ENCODE data around the gene PCMT1. TPM values are rescaled to one million over a fixed set of nuclear protein-coding genes. Genes with fewer than 3 reads are reported as not detected.

PCMT1 gene
- total RNA-seq, 3 donors from 2014 or later (not counting 1 experiment from before 2014, with no cell fraction given): 31.7 to 53.6 (median 41.5) TPM

GRCh38 chr6:149761438-149761837 is 11.9 kb downstream of the PCMT1 start:
- Histone ChIP-seq H3K4me3 (ENCODE audit: low read length) (no peak overlapping the region), H3K9me3 (ENCODE audit: control insufficient read depth, insufficient read depth, low read length) (no peaks in the 10 kb centered on the region), H3K27ac (ENCODE audit: low read length) (no peak overlapping the region), H3K36me3 (ENCODE audit: control insufficient read depth, insufficient read depth, low read length) (peaks cover 11% of the 10 kb centered on the region), H3K27me3 (ENCODE audit: control insufficient read depth, insufficient read depth, low read length) (no peaks in the 10 kb centered on the region), H3K4me1 (ENCODE audit: control insufficient read depth, insufficient read depth, low read length) (no peaks in the 10 kb centered on the region)
- peak overlapping the region; percentile 22 to 27 for H3K27ac Mint-ChIP-seq
- no peaks in the 10 kb centered on the region for H3K36me3 Mint-ChIP-seq
- no CpG with 5 or more reads among the region's 1 CpG for WGBS (ENCODE audit: insufficient coverage)
- H3K4me3 Mint-ChIP-seq: no peak overlapping the region
- no peak for DNase-seq
- intact Hi-C loops (cut with micrococcal nuclease): no loop called here
- no peaks in the 10 kb centered on the region for H3K9me3 Mint-ChIP-seq
- ATAC-seq: peak in 1 of 3 donors; percentile 82
- H3K27me3 Mint-ChIP-seq (ENCODE audit: low read depth in 2 of 2): no peaks in the 10 kb centered on the region
- no peak for TF ChIP-seq CTCF (IDR thresholded peaks at IDR 0.05)
- H3K4me1 Mint-ChIP-seq: peaks cover 8 to 23% of the 10 kb centered on the region in 2 donors

DNA sequence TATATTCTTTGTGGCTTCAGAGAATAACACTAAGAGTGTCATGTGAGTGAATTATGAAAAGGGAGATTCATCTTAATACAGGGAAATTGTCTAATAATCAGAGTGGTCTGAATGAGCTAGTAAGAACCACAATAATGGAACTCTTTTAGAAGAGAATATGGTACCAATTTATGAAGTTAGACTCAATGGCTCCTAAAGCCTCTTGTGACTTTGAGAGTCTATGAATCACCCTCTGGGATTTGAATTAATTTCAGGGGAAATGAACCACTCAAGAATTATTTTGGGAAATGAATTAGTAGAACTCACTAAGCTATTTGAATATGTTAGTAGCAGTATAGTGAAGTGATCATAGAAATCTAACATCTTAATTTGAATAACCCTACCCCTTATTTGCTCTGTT is 14.3 kb downstream of the PCMT1 start:
- Histone ChIP-seq H3K9me3 (ENCODE audit: control insufficient read depth, insufficient read depth, low read length) (no peaks in the 10 kb centered on the region), H3K36me3 (ENCODE audit: control insufficient read depth, insufficient read depth, low read length) (peaks cover 13% of the 10 kb centered on the region), H3K27ac (ENCODE audit: low read length) (no peak overlapping the region), H3K4me1 (ENCODE audit: control insufficient read depth, insufficient read depth, low read length) (no peaks in the 10 kb centered on the region), H3K27me3 (ENCODE audit: control insufficient read depth, insufficient read depth, low read length) (no peaks in the 10 kb centered on the region), H3K4me3 (ENCODE audit: low read length) (no peak overlapping the region)
- ATAC-seq: no peak
- Mint-ChIP-seq H3K4me1 (peaks cover 8 to 23% of the 10 kb centered on the region in 2 donors), H3K36me3 (no peaks in the 10 kb centered on the region), H3K27me3 (ENCODE audit: low read depth in 2 of 2) (no peaks in the 10 kb centered on the region), H3K4me3 (no peak overlapping the region), H3K9me3 (no peaks in the 10 kb centered on the region), H3K27ac (peak overlapping the region in 1 of 2 donors; percentile 25)
- DNase-seq: no peak
- no peak for TF ChIP-seq CTCF (IDR thresholded peaks at IDR 0.05)
- intact Hi-C loops (cut with micrococcal nuclease): no loop called here

DNA sequence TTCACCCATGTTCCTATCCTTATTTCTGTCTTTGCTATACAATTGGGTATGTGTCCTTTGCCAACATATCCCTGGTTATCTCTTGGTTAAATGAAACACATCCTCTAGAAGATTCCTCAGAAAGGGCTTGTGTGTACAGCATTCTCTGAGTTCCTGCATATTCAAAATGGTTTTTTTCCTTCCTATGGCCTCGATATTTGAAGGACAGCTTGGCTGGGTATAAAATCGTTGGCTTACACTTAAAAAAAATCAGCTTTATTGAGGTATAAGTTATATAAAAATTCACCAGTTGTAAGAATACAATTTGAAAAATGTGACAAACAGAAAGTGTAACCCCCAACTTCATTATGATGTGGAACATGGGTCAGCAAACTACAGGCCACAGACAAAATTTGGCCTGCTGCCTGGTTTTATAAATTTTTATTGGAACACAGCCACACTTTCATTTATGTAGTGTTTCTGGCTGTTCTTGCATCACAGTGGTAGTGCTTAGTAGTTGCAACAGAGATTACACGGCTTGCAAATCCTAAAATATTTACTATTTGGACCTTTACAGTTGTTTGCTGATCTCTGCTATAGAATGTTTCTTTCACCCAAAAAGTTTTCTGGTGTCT is 16.7 kb downstream of the PCMT1 start:
- no peaks in the 10 kb centered on the region for H3K9me3 Mint-ChIP-seq
- ATAC-seq (no peak), DNase-seq (no peak)
- no peaks in the 10 kb centered on the region for H3K27me3 Mint-ChIP-seq (ENCODE audit: low read depth in 2 of 2)
- 100% methylated on average over 1 of the region's 3 CpGs for WGBS (ENCODE audit: insufficient coverage)
- H3K4me1 ChIP-seq (ENCODE audit: control insufficient read depth, insufficient read depth, low read length): no peaks in the 10 kb centered on the region
- H3K9me3 ChIP-seq (ENCODE audit: control insufficient read depth, insufficient read depth, low read length): no peaks in the 10 kb centered on the region
- no peaks in the 10 kb centered on the region for H3K27me3 ChIP-seq (ENCODE audit: control insufficient read depth, insufficient read depth, low read length)
- intact Hi-C loops (cut with micrococcal nuclease): no loop called here
- no peak overlapping the region for H3K27ac Mint-ChIP-seq
- TF ChIP-seq CTCF (IDR thresholded peaks at IDR 0.05): no peak
- peaks cover 9% of the 10 kb centered on the region for H3K36me3 ChIP-seq (ENCODE audit: control insufficient read depth, insufficient read depth, low read length)
- H3K36me3 Mint-ChIP-seq: no peaks in the 10 kb centered on the region
- H3K4me1 Mint-ChIP-seq: peaks cover 13 to 24% of the 10 kb centered on the region in 2 donors
- H3K27ac ChIP-seq (ENCODE audit: low read length): no peak overlapping the region
- H3K4me3 Mint-ChIP-seq: no peak overlapping the region
- H3K4me3 ChIP-seq (ENCODE audit: low read length): no peak overlapping the region

DNA sequence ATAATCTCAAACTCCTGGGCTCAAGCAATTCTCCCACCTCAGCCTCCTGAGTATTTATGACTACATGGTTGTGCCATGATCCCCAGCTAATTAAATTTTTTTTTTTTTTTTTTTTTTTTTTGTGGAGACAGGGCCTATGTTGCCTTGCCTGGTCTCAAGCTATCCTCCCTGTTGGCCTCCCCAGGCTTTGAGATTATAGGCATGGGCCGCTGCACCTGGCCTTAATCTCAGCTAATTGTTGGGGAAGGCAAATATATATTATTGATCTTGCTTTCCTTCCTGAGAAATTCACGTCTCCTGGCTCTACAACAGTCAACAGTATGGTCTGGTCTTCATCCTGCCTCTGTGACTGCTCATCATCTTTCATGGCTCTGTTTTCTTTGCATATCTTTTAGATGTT is 20.1 kb downstream of the PCMT1 start:
- ATAC-seq (no peak), DNase-seq (no peak)
- Mint-ChIP-seq H3K27me3 (ENCODE audit: low read depth in 2 of 2) (no peaks in the 10 kb centered on the region), H3K9me3 (no peaks in the 10 kb centered on the region), H3K36me3 (no peaks in the 10 kb centered on the region), H3K4me3 (no peak overlapping the region), H3K27ac (no peak overlapping the region), H3K4me1 (peaks cover 5 to 11% of the 10 kb centered on the region in 2 donors)
- no peak for TF ChIP-seq CTCF (IDR thresholded peaks at IDR 0.05)
- peaks cover 24% of the 10 kb centered on the region for H3K36me3 ChIP-seq (ENCODE audit: control insufficient read depth, insufficient read depth, low read length)
- no peaks in the 10 kb centered on the region for H3K4me1 ChIP-seq (ENCODE audit: control insufficient read depth, insufficient read depth, low read length)
- H3K4me3 ChIP-seq (ENCODE audit: low read length): no peak overlapping the region
- intact Hi-C loops (cut with micrococcal nuclease): no loop called here
- 96% methylated on average over 2 of the region's 2 CpGs for WGBS (ENCODE audit: insufficient coverage)
- H3K9me3 ChIP-seq (ENCODE audit: control insufficient read depth, insufficient read depth, low read length): no peaks in the 10 kb centered on the region
- no peaks in the 10 kb centered on the region for H3K27me3 ChIP-seq (ENCODE audit: control insufficient read depth, insufficient read depth, low read length)
- H3K27ac ChIP-seq (ENCODE audit: low read length): no peak overlapping the region

All from natural killer cell (primary cell).